GM18873 (cell line): ENCODE measurements around the gene CDC42BPA.

Experiments used
- ATAC-seq: cut with Tn5 transposase; IDR thresholded peaks from one replicate; pipeline ENCODE4 v1.9.1; 2021; ENCODE audit warnings: mild to moderate bottlenecking, moderate library complexity, moderate number of reproducible peaks; ENCODE audit not compliant: unreplicated experiment, low FRiP score

The CDC42BPA gene

GRCh38 chr1:227218870-227219573 is 99.3 kb downstream of the CDC42BPA start:
- ATAC-seq, result no peak

GRCh38 chr1:227215863-227216510 is 102.3 kb downstream of the CDC42BPA start:
- no peak for ATAC-seq

GRCh38 chr1:227214207-227214606 is 104.1 kb downstream of the CDC42BPA start:
- ATAC-seq, result no peak

DNA sequence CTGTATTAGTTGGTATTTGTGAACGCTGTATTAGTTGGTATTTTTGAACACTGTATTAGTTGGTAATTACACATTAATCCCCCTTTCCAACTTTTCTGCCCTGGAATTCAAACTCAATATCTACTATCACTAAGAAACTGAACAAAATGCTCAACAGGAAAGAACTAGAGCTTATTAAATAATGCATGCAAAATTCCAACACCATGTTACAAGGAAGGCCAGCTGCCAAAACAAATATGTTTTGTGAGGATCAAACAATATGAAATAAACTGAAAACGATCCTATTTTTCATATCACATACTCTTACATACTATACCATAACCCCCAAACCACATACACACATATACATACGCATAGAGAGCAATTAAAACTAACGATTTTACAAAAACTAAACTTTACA is 104.9 kb downstream of the CDC42BPA start:
- ATAC-seq, result no peak

DNA sequence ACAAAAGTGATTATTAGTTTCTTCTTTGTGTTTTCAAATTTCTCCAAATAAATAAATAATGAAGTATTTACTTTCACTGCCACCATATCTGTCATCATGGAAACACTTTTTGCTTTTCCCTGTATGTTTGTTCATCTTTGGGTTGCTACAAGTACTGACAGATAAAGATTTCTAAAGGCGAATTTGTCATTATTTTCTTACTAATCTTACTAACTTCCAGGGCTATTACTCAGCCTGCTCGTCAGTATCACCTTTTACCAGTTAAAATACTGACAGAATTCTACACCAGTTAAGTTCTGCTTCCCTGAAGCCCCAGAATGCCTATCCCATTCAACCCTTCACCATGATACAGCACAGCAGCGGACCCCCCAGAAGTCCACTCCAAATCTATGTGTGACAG is 106.1 kb downstream of the CDC42BPA start:
- ATAC-seq, result no peak

DNA sequence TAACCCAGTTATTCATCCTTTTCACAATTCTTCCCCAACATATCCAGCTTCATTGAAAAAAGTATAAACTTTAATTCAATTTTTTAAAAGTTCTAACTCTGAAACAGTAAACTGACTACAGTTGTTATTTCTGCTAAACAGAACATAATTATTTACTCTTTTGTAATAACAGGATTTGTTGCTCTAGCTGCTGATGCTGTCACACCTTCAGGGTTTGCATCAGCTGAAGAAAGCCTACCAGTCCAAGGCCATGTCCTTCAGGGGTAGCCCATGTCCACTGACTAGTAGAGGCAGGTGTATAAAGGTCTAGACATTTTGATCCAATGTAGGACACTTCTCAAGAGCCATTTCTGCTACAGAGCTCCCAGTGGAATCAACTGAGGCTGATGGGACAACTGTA is 107.7 kb downstream of the CDC42BPA start:
- ATAC-seq, result no peak

- ATAC-seq, result no peak
Observed at GRCh38 chr1:227197064-227197463, 121.2 kb downstream of the CDC42BPA start.

DNA sequence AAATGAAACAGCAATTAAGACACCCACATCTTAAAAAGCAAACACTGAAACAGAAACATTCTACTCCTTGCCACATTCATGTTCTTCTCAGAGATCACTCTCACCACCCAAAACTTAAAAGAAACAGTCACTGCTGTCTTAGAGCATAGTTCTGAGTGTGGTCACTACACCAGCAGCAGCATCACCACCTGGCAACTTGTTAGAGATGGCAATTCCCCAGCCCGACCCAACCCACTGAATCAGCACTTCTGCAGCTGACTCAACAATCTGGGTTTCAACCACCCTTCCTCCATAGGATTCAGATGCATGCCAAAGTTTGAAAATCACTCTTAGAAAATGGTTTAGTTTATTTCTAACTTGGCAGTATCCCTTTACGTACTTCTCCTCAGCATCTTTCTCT is 126.1 kb downstream of the CDC42BPA start:
- ATAC-seq, result peak; percentile 82

GRCh38 chr1:227191607-227192006 is 126.7 kb downstream of the CDC42BPA start:
- ATAC-seq, result no peak

- no peak for ATAC-seq
Observed at GRCh38 chr1:227190321-227190720, 128.0 kb downstream of the CDC42BPA start.

DNA sequence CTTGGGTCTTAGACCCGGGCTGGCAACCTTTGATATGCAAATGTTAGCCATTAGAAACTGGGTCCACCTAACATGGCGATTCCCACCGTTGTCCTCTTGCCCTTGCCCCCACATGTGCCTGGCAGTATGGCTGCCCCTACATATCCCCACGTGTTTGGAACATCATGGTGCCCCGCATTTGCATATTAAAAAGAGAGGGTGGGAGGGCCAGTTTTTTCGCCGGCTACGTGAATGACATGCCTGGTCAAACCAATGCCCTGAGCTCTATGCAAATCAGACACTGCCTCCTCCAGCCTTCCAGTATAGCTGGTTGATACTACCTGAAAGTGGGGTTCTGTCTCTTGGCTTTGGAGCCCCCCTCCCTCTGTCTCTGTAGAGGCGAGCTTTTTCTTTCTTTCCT is 133.0 kb downstream of the CDC42BPA start:
- no peak for ATAC-seq

GRCh38 chr1:227182012-227182411 is 136.3 kb downstream of the CDC42BPA start:
- no peak for ATAC-seq

DNA sequence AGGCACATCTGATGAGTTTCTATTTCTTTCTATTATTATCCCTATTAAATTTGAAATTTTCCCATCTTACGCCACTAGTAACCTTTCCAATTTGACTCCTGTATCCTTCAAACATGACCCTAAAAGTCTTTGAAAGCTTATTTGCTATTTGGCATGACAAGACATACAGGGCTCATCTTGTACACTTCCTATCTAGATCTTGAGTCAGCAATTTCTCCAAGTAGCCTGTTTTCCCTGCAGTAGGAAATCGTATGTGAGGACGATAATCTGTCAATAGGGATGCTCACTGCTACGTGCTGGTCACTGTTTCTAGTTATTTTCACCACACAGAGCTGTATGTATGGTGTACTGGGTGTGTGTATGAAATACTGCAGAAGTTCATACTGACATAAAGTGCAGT is 142.7 kb downstream of the CDC42BPA start:
- no peak for ATAC-seq

GRCh38 chr1:227174164-227174563 is 144.1 kb downstream of the CDC42BPA start:
- no peak for ATAC-seq

DNA sequence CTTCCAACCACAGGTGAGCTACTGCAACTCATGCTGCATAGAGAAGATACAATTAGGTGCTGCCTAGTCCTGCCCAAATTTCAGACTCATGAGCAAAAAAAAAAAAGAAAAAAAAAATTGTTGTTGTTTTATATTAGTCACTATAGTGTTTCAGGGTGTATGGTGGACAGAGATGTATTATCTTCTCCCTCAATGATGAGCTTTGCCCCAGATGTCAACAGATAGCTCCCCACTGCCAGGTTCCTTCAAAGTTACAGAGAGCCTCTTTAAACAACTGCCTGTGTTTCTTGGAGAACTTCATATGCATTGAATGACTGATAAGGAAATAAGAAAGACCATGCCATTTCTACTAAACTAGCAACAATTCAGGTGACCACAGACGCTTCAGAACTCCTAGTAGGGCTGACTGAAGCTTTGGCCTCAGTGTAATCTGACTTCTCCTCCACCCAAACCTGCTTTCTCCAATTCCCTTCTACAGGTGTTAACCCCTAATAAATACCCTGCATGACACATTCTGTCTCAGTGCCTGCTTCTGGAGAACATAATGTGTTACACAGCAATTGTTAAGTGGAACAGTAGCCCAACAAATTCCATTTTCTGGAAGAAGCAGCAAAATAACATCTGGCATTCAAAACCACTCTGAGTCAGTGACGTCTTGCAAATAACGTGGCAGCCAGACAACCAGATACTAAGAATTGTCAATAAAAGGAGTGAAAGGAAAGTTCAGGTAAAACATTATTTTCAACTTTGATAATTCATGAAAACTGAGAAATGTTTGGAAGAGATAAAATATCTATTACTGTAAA is 147.7 kb downstream of the CDC42BPA start:
- no peak for ATAC-seq

DNA sequence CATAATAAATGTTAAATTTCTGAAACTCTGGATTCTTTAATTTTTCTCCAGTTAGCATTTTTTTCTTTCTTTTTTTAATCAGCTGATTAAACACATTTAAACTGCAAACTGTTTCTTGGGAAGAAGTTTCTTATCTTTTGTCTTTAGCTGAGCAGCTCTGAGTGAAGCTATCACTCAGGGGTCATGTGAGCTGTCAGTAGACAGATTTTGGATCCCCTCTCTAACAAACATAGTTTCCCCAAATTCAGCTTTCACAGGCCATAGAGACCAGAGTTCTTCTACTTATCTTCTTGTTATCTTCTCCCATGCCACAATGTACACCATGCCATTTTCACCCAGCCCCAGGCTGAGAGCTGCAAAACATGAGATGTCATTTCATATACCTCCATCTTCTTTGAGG is 148.9 kb downstream of the CDC42BPA start:
- no peak for ATAC-seq

- ATAC-seq, result no peak
Observed at GRCh38 chr1:227167276-227168101, 150.8 kb downstream of the CDC42BPA start.

DNA sequence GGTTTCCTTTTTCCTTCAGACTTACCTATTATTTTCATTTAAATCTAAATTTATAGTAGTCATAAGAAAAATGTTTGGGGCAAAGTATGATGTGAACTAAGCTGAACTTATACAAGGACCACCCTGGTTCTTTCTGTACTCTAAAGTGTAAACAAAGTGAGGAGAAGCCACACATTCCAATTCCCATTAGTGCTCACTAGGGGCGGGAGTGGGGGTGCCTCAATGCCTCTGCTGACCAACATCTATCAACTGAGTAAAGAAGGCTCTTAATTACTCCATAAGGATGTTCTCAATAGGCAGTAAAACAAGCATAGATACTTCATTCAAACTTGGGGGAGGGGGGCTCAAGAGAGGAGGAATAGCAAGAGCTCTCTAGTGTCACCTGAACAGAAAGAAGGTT is 151.7 kb downstream of the CDC42BPA start:
- no peak for ATAC-seq

DNA sequence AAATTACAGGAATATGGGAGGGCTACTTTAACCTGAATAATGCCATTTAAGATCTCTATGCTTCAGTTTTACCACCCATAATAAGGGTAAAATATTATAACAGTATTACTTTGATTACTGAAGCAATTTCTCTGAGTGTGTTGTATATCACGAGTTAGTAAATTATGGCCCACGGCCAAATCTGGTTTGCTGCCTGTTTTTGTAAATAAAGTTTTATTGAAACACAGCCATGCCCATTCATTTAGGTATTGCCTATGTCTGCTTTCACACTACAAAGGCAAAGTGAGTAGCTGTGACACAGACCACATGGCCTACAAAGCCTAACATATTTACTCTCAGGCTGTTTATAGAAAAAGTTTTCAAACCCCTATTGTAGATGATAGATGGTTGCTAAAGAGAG is 156.8 kb downstream of the CDC42BPA start:
- ATAC-seq, result no peak

GRCh38 chr1:227156520-227156919 is 161.8 kb downstream of the CDC42BPA start:
- ATAC-seq, result no peak

- no peak for ATAC-seq
Observed at GRCh38 chr1:227155688-227156087, 162.6 kb downstream of the CDC42BPA start.
